Inflammatory macrophage (primary cell): ENCODE measurements around the gene GPR162.

Experiments used
- DNase-seq, 2 donors: peaks; one replicate each; pipeline ENCODE4 v3.0.0-alpha.2; 2020 to 2022

The GPR162 gene

GRCh38 chr12:6788972-6789924, 32.4 kb upstream of the GPR162 start, which contains the start of gene CD4:
Gene CD4, plus strand, starts transcription at chr12:6789528. Its CDS starts 10,611 bp downstream, at chr12:6800139.
- DNase-seq = peak; percentile 82 to 89

GRCh38 chr12:6790496-6791150, 31.0 kb upstream of the GPR162 start:
- DNase-seq = peak; percentile 38 to 58

- DNase-seq = peak; percentile 4 to 9
Observed at GRCh38 chr12:6791931-6792520, 29.6 kb upstream of the GPR162 start.

GRCh38 chr12:6792522-6793201, 29.0 kb upstream of the GPR162 start:
- DNase-seq = peak; percentile 87 to 88

GRCh38 chr12:6795088-6795487, 26.5 kb upstream of the GPR162 start:
- no peak for DNase-seq

GRCh38 chr12:6796576-6796975, 25.0 kb upstream of the GPR162 start:
- no peak for DNase-seq

GRCh38 chr12:6799147-6799546, 22.5 kb upstream of the GPR162 start:
- DNase-seq = no peak

- no peak for DNase-seq
Observed at GRCh38 chr12:6807170-6807569, 14.5 kb upstream of the GPR162 start.

GRCh38 chr12:6809056-6809455, 12.6 kb upstream of the GPR162 start:
- no peak for DNase-seq

- DNase-seq = no peak
Observed at GRCh38 chr12:6810758-6811157, 10.9 kb upstream of the GPR162 start.

GRCh38 chr12:6813363-6813762, 8.3 kb upstream of the GPR162 start:
- no peak for DNase-seq

GRCh38 chr12:6816598-6816997, 5.0 kb upstream of the GPR162 start:
- DNase-seq = no peak

- no peak for DNase-seq
Observed at GRCh38 chr12:6817098-6817497, 4.5 kb upstream of the GPR162 start.

- DNase-seq = no peak
Observed at GRCh38 chr12:6817662-6818157, 3.9 kb upstream of the GPR162 start.

GRCh38 chr12:6818222-6818621, 3.4 kb upstream of the GPR162 start:
- no peak for DNase-seq

GRCh38 chr12:6818645-6819044, 3.0 kb upstream of the GPR162 start:
- DNase-seq = no peak

- DNase-seq = no peak
Observed at GRCh38 chr12:6819106-6820030, 2.3 kb upstream of the GPR162 start.

GRCh38 chr12:6820166-6820565, 1.5 kb upstream of the GPR162 start:
- DNase-seq = no peak

GRCh38 chr12:6822426-6823135, 960 bp downstream of the GPR162 start:
- no peak for DNase-seq

GRCh38 chr12:6823182-6824084, 1.8 kb downstream of the GPR162 start:
- no peak for DNase-seq
